GM12891 (cell line): ENCODE measurements around the gene ZPR1.
A peak's percentile ranks its signal among the peaks of the same experiment; 100 is the strongest.

ENCODE experiments used
- DNase-seq: peaks from one replicate; pipeline ENCODE4 v3.0.0; 2011; ENCODE audit warnings: low spot score; ENCODE audit not compliant: insufficient read length
- FAIRE-seq: peaks from 2 replicates; lab custom pipeline; 2011; peaks lifted over from hg19 to GRCh38; lab: Jason Lieb, UNC
- PAX5 ChIP-seq: IDR thresholded peaks from 2 replicates; pipeline ENCODE4 v1.6.1; 2011; ENCODE audit warnings: low read length, moderate library complexity, mild to moderate bottlenecking; ENCODE audit not compliant: insufficient read depth, severe bottlenecking
- POLR2A ChIP-seq: IDR thresholded peaks from 2 replicates; pipeline ENCODE4 v1.6.1; 2011; ENCODE audit warnings: low read depth, low read length, control low read depth
- POLR2AphosphoS5 ChIP-seq: IDR thresholded peaks from 2 replicates; pipeline ENCODE4 v1.6.1; 2011; ENCODE audit warnings: low read depth, low read length, control low read depth
- POU2F2 ChIP-seq: IDR thresholded peaks from 2 replicates; pipeline ENCODE4 v1.6.1; 2011; ENCODE audit warnings: low read depth, mild to moderate bottlenecking, control low read depth, low read length, moderate library complexity
- SPI1 ChIP-seq: IDR thresholded peaks from 2 replicates; pipeline ENCODE4 v1.6.1; 2011; ENCODE audit warnings: low read depth, low read length, control low read depth
- TAF1 ChIP-seq: IDR thresholded peaks from 2 replicates; pipeline ENCODE4 v1.6.1; 2011; ENCODE audit warnings: low read depth, low read length, control low read depth

Gene ZPR1

GRCh38 chr11:116793772-116794097, 5.9 kb upstream of the ZPR1 start:
- FAIRE-seq (no peak), DNase-seq (no peak)
- TF ChIP-seq TAF1 (no peak), POU2F2 (no peak), POLR2A (no peak), SPI1 (no peak), PAX5 (no peak), POLR2AphosphoS5 (no peak)

GRCh38 chr11:116792869-116793771, 5.3 kb upstream of the ZPR1 start:
- DNase-seq (no peak), FAIRE-seq (no peak)
- TF ChIP-seq TAF1 (no peak), SPI1 (no peak), POLR2A (no peak), POU2F2 (no peak), PAX5 (no peak), POLR2AphosphoS5 (no peak)

- no peak for DNase-seq
- no peak for FAIRE-seq
- no peak for TF ChIP-seq POU2F2
- TF ChIP-seq POLR2AphosphoS5: no peak
- no peak for TF ChIP-seq TAF1
- no peak for TF ChIP-seq POLR2A
- no peak for TF ChIP-seq PAX5
- TF ChIP-seq SPI1: no peak
Measured at GRCh38 chr11:116792144-116792868, 4.5 kb upstream of the ZPR1 start.

GRCh38 chr11:116791813-116792143, 4.0 kb upstream of the ZPR1 start, which contains the start of gene APOA5:
TSS of gene APOA5 (minus strand) at chr11:116791879. CDS start at chr11:116791860, 19 bp downstream.
- DNase-seq (no peak), FAIRE-seq (no peak)
- TF ChIP-seq POLR2A (no peak), POLR2AphosphoS5 (no peak), POU2F2 (no peak), PAX5 (no peak), TAF1 (no peak), SPI1 (no peak)

- FAIRE-seq: peak; percentile 86
Measured at GRCh38 chr11:116791002-116791812, 3.4 kb upstream of the ZPR1 start.

GRCh38 chr11:116790167-116791001, 2.6 kb upstream of the ZPR1 start:
- no peak for DNase-seq
- TF ChIP-seq POU2F2: no peak
- no peak for FAIRE-seq

More at GRCh38 chr11:116791002-116791812, 3.4 kb upstream of the ZPR1 start:
- TF ChIP-seq POLR2AphosphoS5 (no peak), POLR2A (no peak), SPI1 (no peak), POU2F2 (no peak), PAX5 (no peak), TAF1 (no peak)
- peak; percentile 76 for DNase-seq

GRCh38 chr11:116788975-116789374, 1.2 kb upstream of the ZPR1 start:
- FAIRE-seq: no peak
- DNase-seq: no peak
- no peak for TF ChIP-seq PAX5
- TF ChIP-seq SPI1: no peak
- TF ChIP-seq POU2F2: no peak
- TF ChIP-seq POLR2AphosphoS5: no peak
- TF ChIP-seq TAF1: no peak
- TF ChIP-seq POLR2A: no peak

- TF ChIP-seq SPI1: peak; percentile 47
- TF ChIP-seq TAF1: no peak
- no peak for FAIRE-seq
- no peak for DNase-seq
Measured at GRCh38 chr11:116788534-116788933, 711 bp upstream of the ZPR1 start.

GRCh38 chr11:116787436-116787785, 412 bp downstream of the ZPR1 start:
- DNase-seq: no peak
- no peak for FAIRE-seq
- TF ChIP-seq PAX5 (no peak), POLR2A (no peak), SPI1 (no peak), TAF1 (no peak), POU2F2 (no peak), POLR2AphosphoS5 (no peak)
